Esophagus (tissue), 2 donors: ENCODE measurements around the gene PRG3. TPM values are rescaled to one million over a fixed set of nuclear protein-coding genes. Genes with fewer than 3 reads are reported as not detected.

Source experiments
- H3K27ac ChIP-seq, 2 donors: one replicate each; pipeline ENCODE4 v1.5.1; 2013; ENCODE audit warnings: low read depth in 2 of 2, mild to moderate bottlenecking in 2 of 2, inconsistent platforms in 1 of 2, low read length in 1 of 2, moderate library complexity in 1 of 2
- H3K27me3 ChIP-seq, 2 donors: one replicate each; pipeline ENCODE4 v1.6.1; 2013; ENCODE audit warnings: low read length in 2 of 2, control low read depth in 1 of 2, mild to moderate bottlenecking in 1 of 2; ENCODE audit not compliant: insufficient read depth in 2 of 2, control insufficient read depth in 1 of 2
- H3K36me3 ChIP-seq, 2 donors: one replicate each; pipeline ENCODE4 v1.6.1; 2013; ENCODE audit warnings: low read length in 1 of 2; ENCODE audit not compliant: control insufficient read depth in 2 of 2, insufficient read depth in 2 of 2
- H3K4me1 ChIP-seq, 2 donors: one replicate each; pipeline ENCODE4 v1.6.1; 2013; ENCODE audit warnings: low read length in 1 of 2; ENCODE audit not compliant: control insufficient read depth in 2 of 2, insufficient read depth in 2 of 2
- H3K4me3 ChIP-seq, 2 donors: one replicate each; pipeline ENCODE4 v1.5.1; 2013; ENCODE audit warnings: low read length in 2 of 2, mild to moderate bottlenecking in 2 of 2, low read depth in 1 of 2, moderate library complexity in 1 of 2
- H3K9me3 ChIP-seq, 2 donors: one replicate each; pipeline ENCODE4 v1.6.1; 2013; ENCODE audit warnings: mild to moderate bottlenecking in 2 of 2, low read depth in 1 of 2, low read length in 1 of 2, moderate library complexity in 1 of 2; ENCODE audit not compliant: control insufficient read depth in 2 of 2, insufficient read depth in 1 of 2
- WGBS, 2 donors: extraction: QIAGEN DNeasy Blood & Tissue Kit; methylation state at CpG; one replicate each; pipeline ENCODE4 v1.1.7; 2013; 5-methylcytosine and 5-hydroxymethylcytosine counted together
- polyA plus RNA-seq, 2 donors: library from polyadenylated mRNA; stranded (reverse); fragments of 200-250 nt; gene quantifications; one replicate each; pipeline ENCODE4 v1.2.3, GENCODE V29; 2013
- donor health status: healthy with polysubstance abuse.
- donor health status: Bipolar disorder and iron deficiency.

The PRG3 gene
- polyA plus RNA-seq, 2 donors = not detected

DNA sequence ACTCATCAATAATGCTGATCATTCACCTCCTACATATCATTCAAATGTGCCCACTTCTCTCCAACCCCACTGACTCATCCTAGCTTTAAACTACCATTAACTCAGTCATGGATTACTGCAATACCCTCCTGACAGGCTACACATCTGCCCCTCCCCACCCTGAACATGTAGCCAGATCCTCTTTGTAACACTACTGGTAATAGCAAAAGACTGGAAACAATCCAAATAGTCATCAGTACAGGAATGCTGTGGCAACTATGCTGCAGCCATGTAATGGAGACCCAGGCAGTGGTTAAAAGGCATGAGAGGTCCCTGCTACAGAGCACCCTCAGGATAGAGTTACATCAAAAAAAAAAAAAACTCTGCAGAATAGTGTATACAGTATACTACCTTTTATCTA is 29.3 kb upstream of the PRG3 start:
- no peaks in the 10 kb centered on the region for H3K27me3 ChIP-seq
- H3K4me3 ChIP-seq = no peak overlapping the region

DNA sequence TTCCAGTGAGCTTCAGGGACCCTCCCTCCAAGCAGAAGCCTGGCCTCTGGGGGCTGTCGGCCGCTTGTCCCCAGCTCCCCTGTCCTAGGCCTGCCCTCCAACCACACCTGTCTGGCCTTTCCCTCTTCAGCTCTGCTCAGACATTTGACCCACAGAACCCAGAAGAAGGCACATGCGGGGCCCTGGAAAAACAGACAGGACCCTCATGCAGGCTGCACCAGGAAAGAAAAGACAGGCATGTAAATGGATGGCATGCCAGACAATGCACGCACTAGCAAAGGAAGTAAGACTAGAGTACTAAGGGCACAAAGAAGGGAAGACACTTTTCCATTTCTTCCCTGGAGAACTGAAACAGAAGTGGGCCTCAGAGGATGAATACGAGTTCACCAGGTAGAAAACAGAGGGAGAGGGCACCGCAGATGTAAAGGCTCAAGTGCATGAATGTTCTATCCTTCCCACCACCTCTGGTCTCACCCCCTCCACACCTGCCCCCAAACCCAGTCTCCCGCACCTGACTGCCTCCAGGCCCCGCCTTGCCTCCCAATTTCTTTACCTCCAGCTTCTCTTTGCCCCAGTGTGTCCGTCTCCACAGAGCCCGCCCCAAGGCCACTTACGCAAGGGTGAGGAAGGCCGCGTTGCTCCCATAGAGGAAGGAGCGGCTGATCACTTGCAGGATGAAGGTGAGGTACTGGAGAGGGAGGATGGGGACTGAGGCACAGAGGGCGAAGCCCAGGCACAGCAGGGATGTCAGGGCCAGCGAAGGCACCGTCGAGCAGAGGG is 28.6 kb upstream of the PRG3 start:
- H3K27ac ChIP-seq = no peak overlapping the region

More for the DNA sequence above, 29.3 kb upstream of the PRG3 start:
- no peak overlapping the region for H3K27ac ChIP-seq
- peaks cover 0 to 4% of the 10 kb centered on the region in 2 donors for H3K4me1 ChIP-seq
- H3K9me3 ChIP-seq = no peaks in the 10 kb centered on the region
- peaks cover 8 to 41% of the 10 kb centered on the region in 2 donors for H3K36me3 ChIP-seq

DNA sequence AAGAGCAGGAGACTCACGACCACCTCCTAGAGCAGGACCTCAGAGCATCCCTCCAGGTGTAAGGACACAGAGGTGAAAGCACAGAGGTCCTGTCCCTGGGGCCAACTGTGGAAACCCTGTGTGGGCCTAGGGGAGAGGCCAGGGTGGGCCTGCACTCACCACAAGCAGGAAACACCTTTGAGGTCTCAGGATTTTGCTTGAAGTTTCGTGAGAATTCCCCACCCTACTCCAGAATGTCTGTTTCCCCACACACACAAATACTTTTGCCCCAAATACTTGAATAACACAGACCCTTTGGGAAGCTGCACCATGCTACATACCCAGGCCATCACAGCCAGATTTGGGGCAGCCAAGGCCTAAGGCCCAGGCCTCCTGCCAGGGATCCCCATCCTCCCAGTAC is 27.8 kb upstream of the PRG3 start:
- Histone ChIP-seq H3K27ac (no peak overlapping the region), H3K27me3 (no peaks in the 10 kb centered on the region), H3K4me3 (no peak overlapping the region), H3K4me1 (peaks cover 0 to 4% of the 10 kb centered on the region in 2 donors), H3K36me3 (peaks cover 0 to 30% of the 10 kb centered on the region in 2 donors), H3K9me3 (no peaks in the 10 kb centered on the region)
- WGBS, 2 donors = 67 to 72% methylated on average over 2 of the region's 2 CpGs

More for the DNA sequence above, 28.6 kb upstream of the PRG3 start:
- peaks cover 0 to 4% of the 10 kb centered on the region in 2 donors for H3K4me1 ChIP-seq
- no peak overlapping the region for H3K4me3 ChIP-seq
- WGBS, 2 donors = 95 to 96% methylated on average over 18 of the region's 18 CpGs
- H3K36me3 ChIP-seq = peaks cover under 1 to 34% of the 10 kb centered on the region in 2 donors
- no peaks in the 10 kb centered on the region for H3K27me3 ChIP-seq
- H3K9me3 ChIP-seq = no peaks in the 10 kb centered on the region

GRCh38 chr11:57407941-57408475 is 27.1 kb upstream of the PRG3 start:
- H3K36me3 ChIP-seq = peaks cover 0 to 27% of the 10 kb centered on the region in 2 donors
- peaks cover 0 to 4% of the 10 kb centered on the region in 2 donors for H3K4me1 ChIP-seq

GRCh38 chr11:57407010-57407920 is 26.3 kb upstream of the PRG3 start:
- Histone ChIP-seq H3K27ac (peak overlapping the region; percentile 6 to 43), H3K4me3 (no peak overlapping the region), H3K36me3 (peaks cover 0 to 27% of the 10 kb centered on the region in 2 donors), H3K27me3 (no peaks in the 10 kb centered on the region), H3K9me3 (no peaks in the 10 kb centered on the region), H3K4me1 (peaks cover 0 to 4% of the 10 kb centered on the region in 2 donors)
- WGBS, 2 donors = 77 to 84% methylated on average over 9 of the region's 9 CpGs

More at GRCh38 chr11:57407941-57408475, 27.1 kb upstream of the PRG3 start:
- Histone ChIP-seq H3K9me3 (no peaks in the 10 kb centered on the region), H3K27me3 (no peaks in the 10 kb centered on the region), H3K4me3 (no peak overlapping the region), H3K27ac (no peak overlapping the region)
- 89 to 92% methylated on average over 8 of the region's 8 CpGs for WGBS, 2 donors

DNA sequence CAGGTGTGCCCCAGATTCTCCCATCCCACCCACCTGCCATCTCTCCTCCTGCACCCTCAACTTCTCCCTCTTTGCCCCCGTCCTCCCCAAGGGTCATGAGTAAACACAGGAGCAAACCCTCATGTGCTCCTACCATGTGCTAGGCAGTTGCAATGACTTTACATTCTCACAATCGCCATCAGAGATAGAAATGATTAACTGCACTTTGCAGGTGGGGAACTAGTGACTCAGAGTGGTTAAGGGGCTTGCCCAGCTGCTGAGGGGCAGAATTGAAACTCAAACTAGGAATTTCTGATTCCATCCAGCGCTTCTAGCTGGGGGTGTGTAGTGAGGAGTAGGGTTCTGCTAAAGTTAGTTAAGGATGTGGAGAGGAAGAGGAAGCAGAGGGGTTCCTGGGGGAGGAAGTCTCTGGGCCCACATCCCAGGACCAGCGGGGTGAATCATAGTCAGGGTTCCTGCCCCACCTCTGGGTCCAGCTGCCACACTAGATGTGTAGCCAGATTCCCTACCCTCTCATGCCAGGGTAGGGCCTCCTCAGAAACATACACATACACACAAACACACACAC is 25.5 kb upstream of the PRG3 start:
- Histone ChIP-seq H3K9me3 (no peaks in the 10 kb centered on the region), H3K4me1 (peaks cover 0 to 4% of the 10 kb centered on the region in 2 donors), H3K27ac (no peak overlapping the region), H3K4me3 (no peak overlapping the region), H3K27me3 (no peaks in the 10 kb centered on the region), H3K36me3 (peaks cover 0 to 27% of the 10 kb centered on the region in 2 donors)
- 59 to 72% methylated on average over 4 of the region's 4 CpGs for whole genome bisulfite sequencing, 2 donors

- Histone ChIP-seq H3K4me1 (peaks cover 0 to 4% of the 10 kb centered on the region in 2 donors), H3K36me3 (peaks cover 0 to 24% of the 10 kb centered on the region in 2 donors), H3K27me3 (no peaks in the 10 kb centered on the region), H3K4me3 (no peak overlapping the region), H3K27ac (no peak overlapping the region), H3K9me3 (no peaks in the 10 kb centered on the region)
- 73 to 74% methylated on average over 4 of the region's 4 CpGs for whole genome bisulfite sequencing, 2 donors
Measured at GRCh38 chr11:57405271-57405860, 24.4 kb upstream of the PRG3 start.

DNA sequence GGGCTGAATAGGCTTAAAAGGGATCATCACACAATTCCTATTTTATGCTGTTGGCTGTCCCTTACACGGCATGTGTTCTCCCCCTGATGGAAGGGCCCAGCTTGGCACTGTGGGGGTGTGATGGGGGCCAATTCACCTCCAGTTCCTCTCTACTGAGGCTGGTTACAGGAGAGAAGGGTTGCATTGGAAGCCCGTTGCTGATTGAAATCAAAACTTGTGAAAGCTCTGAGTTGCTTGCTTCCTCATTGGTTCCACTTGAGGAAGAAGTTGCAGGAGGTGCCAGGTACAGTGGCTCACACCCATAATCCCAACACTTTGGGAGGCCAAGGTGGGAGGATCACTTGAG is 22.8 kb upstream of the PRG3 start:
- Histone ChIP-seq H3K27me3 (no peaks in the 10 kb centered on the region), H3K4me1 (peaks cover 0 to 4% of the 10 kb centered on the region in 2 donors), H3K4me3 (no peak overlapping the region), H3K27ac (no peak overlapping the region), H3K9me3 (no peaks in the 10 kb centered on the region), H3K36me3 (peaks cover 0 to 13% of the 10 kb centered on the region in 2 donors)
- 72 to 89% methylated on average over 2 of the region's 2 CpGs for WGBS, 2 donors
